ENCODE data around the gene MRPL21.

Gene MRPL21

DNA sequence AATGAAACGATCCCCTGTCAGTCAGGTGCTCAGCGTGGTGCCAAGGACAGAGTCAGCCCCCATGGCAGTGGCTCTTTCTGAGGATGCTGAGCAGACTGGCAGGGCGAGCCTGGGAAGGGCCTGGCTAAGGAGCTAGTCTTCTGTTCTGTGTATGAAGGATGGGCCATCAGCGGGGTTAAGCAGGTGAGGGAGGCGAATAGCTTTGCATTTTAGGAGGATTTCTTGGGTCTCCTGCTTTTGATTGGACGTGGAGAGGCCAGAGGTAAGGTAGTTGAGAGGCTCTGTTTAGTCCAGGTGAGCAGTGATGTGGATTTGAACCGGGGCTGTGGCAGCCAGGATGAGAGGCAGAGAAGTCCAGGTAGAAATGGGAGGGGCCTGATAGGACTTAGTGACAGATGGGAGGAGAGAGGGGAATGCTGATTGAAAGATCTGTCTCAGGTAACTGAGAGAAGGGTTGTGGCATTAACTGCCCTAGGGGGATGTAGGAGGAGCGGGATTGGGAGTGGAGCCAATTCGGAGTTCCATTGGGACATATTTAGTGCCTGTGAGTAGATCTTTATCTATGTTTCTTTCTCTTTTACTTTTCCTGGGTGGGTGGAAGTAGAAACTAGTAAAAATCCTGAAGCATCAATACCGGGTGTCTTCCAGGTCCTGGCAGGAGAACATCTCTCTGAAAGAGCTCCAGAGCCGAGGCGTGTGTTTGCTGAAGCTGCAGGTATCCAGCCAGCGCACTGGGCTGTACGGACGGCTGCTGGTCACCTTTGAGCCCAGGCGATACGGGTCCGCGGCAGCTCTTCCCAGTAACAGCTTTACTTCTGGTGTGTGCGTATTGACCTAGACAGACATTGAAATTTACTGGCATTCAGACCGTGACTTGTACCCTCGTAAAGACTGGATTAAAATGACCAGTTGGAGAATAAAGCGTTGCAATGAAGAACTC is 2.1 kb upstream of the MRPL21 start:
- DNase-seq (ENCODE audit: low spot score), result no peak
- TF ChIP-seq, protein P1, sequence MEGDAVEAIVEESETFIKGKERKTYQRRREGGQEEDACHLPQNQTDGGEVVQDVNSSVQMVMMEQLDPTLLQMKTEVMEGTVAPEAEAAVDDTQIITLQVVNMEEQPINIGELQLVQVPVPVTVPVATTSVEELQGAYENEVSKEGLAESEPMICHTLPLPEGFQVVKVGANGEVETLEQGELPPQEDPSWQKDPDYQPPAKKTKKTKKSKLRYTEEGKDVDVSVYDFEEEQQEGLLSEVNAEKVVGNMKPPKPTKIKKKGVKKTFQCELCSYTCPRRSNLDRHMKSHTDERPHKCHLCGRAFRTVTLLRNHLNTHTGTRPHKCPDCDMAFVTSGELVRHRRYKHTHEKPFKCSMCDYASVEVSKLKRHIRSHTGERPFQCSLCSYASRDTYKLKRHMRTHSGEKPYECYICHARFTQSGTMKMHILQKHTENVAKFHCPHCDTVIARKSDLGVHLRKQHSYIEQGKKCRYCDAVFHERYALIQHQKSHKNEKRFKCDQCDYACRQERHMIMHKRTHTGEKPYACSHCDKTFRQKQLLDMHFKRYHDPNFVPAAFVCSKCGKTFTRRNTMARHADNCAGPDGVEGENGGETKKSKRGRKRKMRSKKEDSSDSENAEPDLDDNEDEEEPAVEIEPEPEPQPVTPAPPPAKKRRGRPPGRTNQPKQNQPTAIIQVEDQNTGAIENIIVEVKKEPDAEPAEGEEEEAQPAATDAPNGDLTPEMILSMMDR (IDR thresholded peaks at IDR 0.05; ENCODE audit: extremely low read depth, insufficient read depth, missing control alignments), result no peak
- in situ Hi-C loops (cut with MboI; ENCODE audit: low pct_unique_long_range_greater_than_20kb, low sequenced_read_pairs, unreplicated experiment), result loop anchor here (25.0 kb wide), 1 partner anchor 757 kb away; no protein-coding TSS in a partner anchor

DNA sequence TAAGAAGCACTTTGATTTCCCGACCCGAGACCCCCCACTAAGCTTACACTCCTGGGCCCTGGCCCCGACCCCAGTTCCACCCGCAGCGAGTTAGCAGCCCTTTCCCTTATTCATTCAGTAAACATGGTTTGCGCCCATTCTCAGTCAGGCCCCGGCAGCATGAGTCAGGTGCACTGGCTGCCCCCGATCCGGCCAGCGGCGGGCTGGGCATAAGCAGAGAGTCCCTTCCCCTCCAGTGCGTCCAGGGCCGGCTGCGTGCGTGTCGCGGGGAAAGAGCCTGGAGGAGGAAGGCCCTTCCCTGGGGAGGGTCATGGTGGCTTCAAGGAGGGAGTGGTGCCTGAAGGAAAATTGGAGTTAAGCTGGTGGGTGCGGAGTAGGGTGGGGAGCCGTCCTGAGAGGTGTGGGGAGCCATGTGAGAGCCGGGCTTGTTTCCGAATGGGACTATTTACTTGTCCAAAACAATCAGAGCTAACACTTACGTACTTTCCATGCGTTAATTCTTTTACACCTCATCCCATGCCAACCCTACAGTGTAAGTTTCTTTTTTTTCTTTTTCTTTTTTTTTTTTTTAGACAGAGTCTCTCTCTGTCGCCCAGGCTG is 716 bp upstream of the MRPL21 start:
- DNase-seq (ENCODE audit: low spot score), result peak; percentile 55
- in situ Hi-C loops (cut with MboI; ENCODE audit: low pct_unique_long_range_greater_than_20kb, low sequenced_read_pairs, unreplicated experiment), result loop anchor here (25.0 kb wide), 1 partner anchor 758 kb away; no protein-coding TSS in a partner anchor
- TF ChIP-seq, protein P1 (IDR thresholded peaks at IDR 0.05; ENCODE audit: extremely low read depth, insufficient read depth, missing control alignments), result no peak

DNA sequence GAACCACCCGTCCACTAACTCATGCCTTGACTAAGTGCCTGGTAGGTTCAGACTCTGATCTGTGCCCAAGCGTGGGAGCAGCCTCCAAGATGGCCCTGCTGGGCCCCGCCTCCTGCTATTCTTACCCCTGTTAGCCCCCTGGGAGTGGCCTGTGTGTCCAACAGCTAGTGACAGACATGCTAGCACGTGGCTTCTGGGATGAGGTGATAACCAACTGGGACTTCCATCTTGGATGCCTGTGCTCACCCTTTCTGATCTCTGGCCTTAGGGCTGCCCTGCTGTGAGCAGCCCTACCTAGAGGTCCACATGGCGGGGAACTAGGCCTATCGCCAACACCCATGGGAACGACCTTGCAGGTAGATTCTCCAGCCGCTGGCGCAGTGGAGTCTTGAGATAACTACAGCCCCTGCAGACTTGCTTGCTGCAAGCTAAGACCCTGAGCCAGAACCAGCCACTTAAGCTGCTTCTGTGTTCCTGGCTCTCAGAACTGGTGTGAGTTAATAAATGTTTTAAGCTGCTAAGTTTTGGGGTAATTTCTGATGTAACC is 2.7 kb downstream of the MRPL21 start:
- TF ChIP-seq, protein P1 (IDR thresholded peaks at IDR 0.05; ENCODE audit: extremely low read depth, insufficient read depth, missing control alignments), result no peak
- in situ Hi-C loops (cut with MboI; ENCODE audit: low pct_unique_long_range_greater_than_20kb, low sequenced_read_pairs, unreplicated experiment), result loop anchor here (25.0 kb wide), 1 partner anchor 761 kb away; no protein-coding TSS in a partner anchor
- DNase-seq (ENCODE audit: low spot score), result no peak

DNA sequence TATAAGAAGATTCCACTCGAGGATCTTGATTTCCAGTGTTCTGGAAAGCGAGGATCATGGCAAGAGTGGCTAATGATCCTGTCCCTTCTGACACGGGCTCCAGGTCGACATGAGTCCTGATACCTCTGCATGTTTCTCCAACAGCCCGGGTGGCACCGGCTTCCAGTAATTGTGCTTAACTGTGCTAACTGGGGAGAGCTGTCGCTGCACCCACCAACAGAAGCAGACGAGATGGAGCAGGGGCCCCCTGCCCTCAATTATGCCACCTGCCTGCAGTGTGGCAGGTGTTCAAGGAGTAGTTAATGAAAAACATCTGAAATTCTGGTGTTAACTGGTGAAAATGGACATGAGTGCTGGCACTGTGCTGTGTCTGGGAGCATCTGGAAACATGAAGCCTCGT is 6.2 kb downstream of the MRPL21 start:
- TF ChIP-seq, protein P1 (IDR thresholded peaks at IDR 0.05; ENCODE audit: extremely low read depth, insufficient read depth, missing control alignments), result no peak
- DNase-seq (ENCODE audit: low spot score), result no peak
- in situ Hi-C loops (cut with MboI; ENCODE audit: low pct_unique_long_range_greater_than_20kb, low sequenced_read_pairs, unreplicated experiment), result no loop called here

DNA sequence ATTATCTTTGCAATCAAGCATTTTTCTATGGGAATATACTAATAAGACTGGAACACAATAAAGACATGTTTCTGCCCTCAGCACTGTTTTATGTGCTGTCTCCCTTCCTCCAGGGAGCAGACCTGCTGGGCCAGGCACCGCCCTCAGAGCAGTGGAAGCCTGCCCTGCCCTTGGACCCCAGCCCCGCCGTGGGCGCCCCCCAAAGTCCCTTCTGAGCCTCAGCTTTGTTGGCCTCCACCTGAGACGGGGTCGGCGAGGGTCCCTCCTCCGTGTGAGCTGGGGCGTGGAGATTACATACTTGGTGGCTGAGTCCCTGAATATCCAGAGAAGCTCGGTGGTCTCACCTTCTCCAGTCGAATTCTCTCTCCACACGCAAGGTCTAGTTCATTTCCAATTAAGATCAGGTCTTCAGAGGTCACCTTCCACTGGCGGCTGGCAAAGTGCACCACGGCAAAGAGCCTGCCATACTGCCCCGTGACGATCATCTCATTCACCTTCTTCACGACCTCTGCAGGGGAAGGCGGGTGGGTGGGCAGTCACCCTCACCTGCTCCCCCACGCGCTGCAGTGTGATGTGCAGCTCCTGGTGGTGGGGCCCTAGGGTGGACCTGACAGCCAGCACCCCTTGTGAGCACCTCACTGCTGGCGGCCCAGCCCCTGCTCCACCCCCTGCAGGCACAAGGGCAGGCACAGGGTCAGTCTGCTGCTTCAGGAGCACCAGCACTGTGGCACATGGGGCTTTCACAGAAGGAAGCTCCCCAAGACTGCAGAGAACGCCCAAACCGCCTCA is 7.3 kb downstream of the MRPL21 start:
- DNase-seq (ENCODE audit: low spot score), result no peak
- in situ Hi-C loops (cut with MboI; ENCODE audit: low pct_unique_long_range_greater_than_20kb, low sequenced_read_pairs, unreplicated experiment), result no loop called here
- TF ChIP-seq, protein P1 (IDR thresholded peaks at IDR 0.05; ENCODE audit: extremely low read depth, insufficient read depth, missing control alignments), result no peak

DNA sequence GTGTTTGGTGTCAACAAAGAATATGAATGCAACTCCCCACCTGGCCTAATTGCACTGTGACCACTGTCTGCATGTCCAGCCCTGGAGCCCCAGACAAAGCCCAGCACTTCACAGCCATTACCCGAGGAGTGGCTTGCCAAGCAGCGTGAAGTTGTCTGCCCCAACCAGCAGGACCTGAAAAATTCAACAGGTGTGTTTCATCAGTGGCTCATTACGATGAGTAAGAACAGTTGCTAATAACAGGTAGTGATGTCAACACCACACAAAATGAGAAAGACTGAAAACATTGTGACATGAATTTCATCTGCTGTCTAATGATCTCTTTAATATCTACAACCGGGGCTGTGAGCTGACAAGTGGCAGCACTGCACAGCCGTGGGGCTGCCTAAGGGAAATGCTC is 10.3 kb downstream of the MRPL21 start:
- no peak for DNase-seq (ENCODE audit: low spot score)
- in situ Hi-C loops (cut with MboI; ENCODE audit: low pct_unique_long_range_greater_than_20kb, low sequenced_read_pairs, unreplicated experiment), result no loop called here
- TF ChIP-seq, protein P1 (IDR thresholded peaks at IDR 0.05; ENCODE audit: extremely low read depth, insufficient read depth, missing control alignments), result no peak

Measured in GM13977 (cell line).